Measurements from ENCODE around the gene OPTC.

The OPTC gene

GRCh38 chr1:203536575-203536974 lies 42.6 kb downstream of the OPTC start:
- DNase-seq (ENCODE audit: low spot score) = no peak

GRCh38 chr1:203536980-203537455 lies 43.1 kb downstream of the OPTC start:
- DNase-seq (ENCODE audit: low spot score) = no peak

GRCh38 chr1:203537806-203538464 lies 44.0 kb downstream of the OPTC start:
- DNase-seq (ENCODE audit: low spot score) = no peak

GRCh38 chr1:203538726-203539125 lies 44.8 kb downstream of the OPTC start:
- no peak for DNase-seq (ENCODE audit: low spot score)

- no peak for DNase-seq (ENCODE audit: low spot score)
These were observed 46.0 kb downstream of the OPTC start for GRCh38 chr1:203539831-203540546.

GRCh38 chr1:203544485-203544884 lies 50.5 kb downstream of the OPTC start:
- no peak for DNase-seq (ENCODE audit: low spot score)

- DNase-seq (ENCODE audit: low spot score) = no peak
These were observed 51.2 kb downstream of the OPTC start for GRCh38 chr1:203544978-203545816.

GRCh38 chr1:203546274-203546673 lies 52.3 kb downstream of the OPTC start:
- DNase-seq (ENCODE audit: low spot score) = no peak

- DNase-seq (ENCODE audit: low spot score) = no peak
These were observed 53.2 kb downstream of the OPTC start for GRCh38 chr1:203547147-203547546.

- DNase-seq (ENCODE audit: low spot score) = no peak
These were observed 53.9 kb downstream of the OPTC start for GRCh38 chr1:203547771-203548421.

- no peak for DNase-seq (ENCODE audit: low spot score)
These were observed 54.9 kb downstream of the OPTC start for GRCh38 chr1:203548892-203549291.

- no peak for DNase-seq (ENCODE audit: low spot score)
These were observed 55.4 kb downstream of the OPTC start for GRCh38 chr1:203549309-203549708.

- no peak for DNase-seq (ENCODE audit: low spot score)
These were observed 56.9 kb downstream of the OPTC start for GRCh38 chr1:203550846-203551245.

GRCh38 chr1:203551550-203551949 lies 57.6 kb downstream of the OPTC start:
- DNase-seq (ENCODE audit: low spot score) = no peak

- no peak for DNase-seq (ENCODE audit: low spot score)
These were observed 59.5 kb downstream of the OPTC start for GRCh38 chr1:203553496-203553895.

GRCh38 chr1:203554071-203554470 lies 60.1 kb downstream of the OPTC start:
- DNase-seq (ENCODE audit: low spot score) = no peak

GRCh38 chr1:203555076-203555475 lies 61.1 kb downstream of the OPTC start:
- DNase-seq (ENCODE audit: low spot score) = no peak

- no peak for DNase-seq (ENCODE audit: low spot score)
These were observed 61.6 kb downstream of the OPTC start for GRCh38 chr1:203555511-203556046.

GRCh38 chr1:203556047-203556851 lies 62.3 kb downstream of the OPTC start:
- peak; percentile 3 for DNase-seq (ENCODE audit: low spot score)

GRCh38 chr1:203557390-203557789 lies 63.4 kb downstream of the OPTC start:
- no peak for DNase-seq (ENCODE audit: low spot score)
